IMR-90 (cell line): ENCODE data around the gene DOK4.

Experiments
- BHLHE40 ChIP-seq: fragments of 150-350 bp; IDR thresholded peaks from 2 replicates; pipeline ENCODE4 v1.6.1; 2016; ENCODE audit warnings: mild to moderate bottlenecking, low read depth, low read length
- CEBPB ChIP-seq: IDR thresholded peaks from 2 replicates; pipeline ENCODE4 v1.6.1; 2012; ENCODE audit warnings: low read depth, low read length, improper control_type of control experiment
- CHD1 ChIP-seq: IDR thresholded peaks from 2 replicates; pipeline ENCODE4 v1.6.1; 2012; ENCODE audit warnings: low read depth, low read length, improper control_type of control experiment
- MAFK ChIP-seq: IDR thresholded peaks from 2 replicates; pipeline ENCODE4 v1.6.1; 2012; ENCODE audit warnings: low read depth, low read length, improper control_type of control experiment
- MXI1 ChIP-seq: IDR thresholded peaks from 2 replicates; pipeline ENCODE4 v1.6.1; 2012; ENCODE audit warnings: low read depth, mild to moderate bottlenecking, low read length, moderate library complexity, borderline replicate concordance
- POLR2A ChIP-seq: IDR thresholded peaks from 2 replicates; pipeline ENCODE4 v1.6.1; 2012; ENCODE audit warnings: mild to moderate bottlenecking, low read depth, low read length
- RAD21 ChIP-seq: IDR thresholded peaks from 2 replicates; pipeline ENCODE4 v1.6.1; 2012; ENCODE audit warnings: low read length, improper control_type of control experiment
- SMC3 ChIP-seq: fragments of 150-350 bp; IDR thresholded peaks from 2 replicates; pipeline ENCODE4 v1.6.1; 2016; ENCODE audit warnings: low read depth, mild to moderate bottlenecking, antibody characterized with exemption, low read length, moderate library complexity
- TF ChIP-seq, protein P1 (sequence below): conservative IDR thresholded peaks from 2 replicates; pipeline ENCODE4 v1.5.1; 2012; ENCODE audit warnings: mild to moderate bottlenecking, low read depth, low read length, improper control_type of control experiment
- TF ChIP-seq, protein P2 (sequence below): fragments of 150-350 bp; IDR thresholded peaks from 2 replicates; pipeline ENCODE4 v1.6.1; 2017; ENCODE audit warnings: mild to moderate bottlenecking, antibody characterized with exemption, low read length, low read depth

DNA sequence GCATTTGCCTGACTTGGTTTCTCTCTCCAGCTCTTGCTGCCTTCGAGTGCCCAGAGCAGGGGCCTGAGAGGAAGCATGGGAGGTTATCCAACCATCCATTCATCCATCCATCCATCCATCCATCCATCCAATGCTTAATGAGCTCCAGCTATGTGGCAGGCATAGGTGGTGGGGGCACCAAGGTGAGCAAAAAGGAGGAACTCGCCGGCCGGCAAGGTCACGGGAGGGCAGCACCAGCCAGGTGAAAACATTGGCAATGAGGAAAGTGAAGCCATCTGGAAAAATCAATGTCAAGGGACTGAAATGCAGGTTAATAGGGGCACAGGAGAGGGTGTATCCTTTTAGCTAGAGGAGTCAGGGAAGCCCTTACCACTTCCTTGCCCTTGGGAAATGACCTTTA, 18.2 kb upstream of the DOK4 start:
- TF ChIP-seq, protein P1, sequence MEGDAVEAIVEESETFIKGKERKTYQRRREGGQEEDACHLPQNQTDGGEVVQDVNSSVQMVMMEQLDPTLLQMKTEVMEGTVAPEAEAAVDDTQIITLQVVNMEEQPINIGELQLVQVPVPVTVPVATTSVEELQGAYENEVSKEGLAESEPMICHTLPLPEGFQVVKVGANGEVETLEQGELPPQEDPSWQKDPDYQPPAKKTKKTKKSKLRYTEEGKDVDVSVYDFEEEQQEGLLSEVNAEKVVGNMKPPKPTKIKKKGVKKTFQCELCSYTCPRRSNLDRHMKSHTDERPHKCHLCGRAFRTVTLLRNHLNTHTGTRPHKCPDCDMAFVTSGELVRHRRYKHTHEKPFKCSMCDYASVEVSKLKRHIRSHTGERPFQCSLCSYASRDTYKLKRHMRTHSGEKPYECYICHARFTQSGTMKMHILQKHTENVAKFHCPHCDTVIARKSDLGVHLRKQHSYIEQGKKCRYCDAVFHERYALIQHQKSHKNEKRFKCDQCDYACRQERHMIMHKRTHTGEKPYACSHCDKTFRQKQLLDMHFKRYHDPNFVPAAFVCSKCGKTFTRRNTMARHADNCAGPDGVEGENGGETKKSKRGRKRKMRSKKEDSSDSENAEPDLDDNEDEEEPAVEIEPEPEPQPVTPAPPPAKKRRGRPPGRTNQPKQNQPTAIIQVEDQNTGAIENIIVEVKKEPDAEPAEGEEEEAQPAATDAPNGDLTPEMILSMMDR, result no peak
- no peak for TF ChIP-seq POLR2A
- TF ChIP-seq CHD1, result no peak
- TF ChIP-seq, protein P2, sequence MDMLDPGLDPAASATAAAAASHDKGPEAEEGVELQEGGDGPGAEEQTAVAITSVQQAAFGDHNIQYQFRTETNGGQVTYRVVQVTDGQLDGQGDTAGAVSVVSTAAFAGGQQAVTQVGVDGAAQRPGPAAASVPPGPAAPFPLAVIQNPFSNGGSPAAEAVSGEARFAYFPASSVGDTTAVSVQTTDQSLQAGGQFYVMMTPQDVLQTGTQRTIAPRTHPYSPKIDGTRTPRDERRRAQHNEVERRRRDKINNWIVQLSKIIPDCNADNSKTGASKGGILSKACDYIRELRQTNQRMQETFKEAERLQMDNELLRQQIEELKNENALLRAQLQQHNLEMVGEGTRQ, result no peak
- no peak for TF ChIP-seq RAD21
- TF ChIP-seq BHLHE40, result no peak
- TF ChIP-seq SMC3, result no peak
- TF ChIP-seq MAFK, result no peak
- no peak for TF ChIP-seq MXI1
- no peak for TF ChIP-seq CEBPB
